SK-N-SH (cell line): ENCODE measurements around the gene RANBP10. TPM values are rescaled to one million over a fixed set of nuclear protein-coding genes. Genes with fewer than 3 reads are reported as not detected.

ENCODE experiments used
- CHD2 ChIP-seq: fragments of 150-350 bp; IDR thresholded peaks from 2 replicates; pipeline ENCODE4 v1.6.1; 2018; ENCODE audit warnings: low read length; ENCODE audit not compliant: partially characterized antibody
- ELF1 ChIP-seq: IDR thresholded peaks from 2 replicates; pipeline ENCODE4 v1.4.0; 2012
- EZH2phosphoT487 ChIP-seq: fragments of 200-600 bp; sonication (generic); IDR thresholded peaks from 2 replicates; pipeline ENCODE4 v1.6.1; 2017; ENCODE audit warnings: low read depth, mixed run types, mild to moderate bottlenecking, antibody characterized with exemption, moderate library complexity, borderline replicate concordance
- FOSL2 ChIP-seq: IDR thresholded peaks from 2 replicates; pipeline ENCODE4 v1.4.0; 2012; ENCODE audit warnings: low read depth, mild to moderate bottlenecking, moderate library complexity, borderline replicate concordance
- FOXJ3 ChIP-seq: sonication (generic); formaldehyde crosslinking; IDR thresholded peaks from 2 replicates; pipeline ENCODE4 v1.5.1; 2020; ENCODE audit warnings: mild to moderate bottlenecking, missing genetic modification reagents
- FOXM1 ChIP-seq: IDR thresholded peaks from 2 replicates; pipeline ENCODE4 v1.4.0; 2012; ENCODE audit warnings: low read depth, mild to moderate bottlenecking
- GATA2 ChIP-seq: sonication (generic); formaldehyde crosslinking; IDR thresholded peaks from 2 replicates; pipeline ENCODE4 v1.5.0; 2020; ENCODE audit warnings: mild to moderate bottlenecking, missing genetic modification reagents
- MEF2A ChIP-seq: IDR thresholded peaks from 2 replicates; pipeline ENCODE4 v1.4.0; 2012; ENCODE audit warnings: low read depth, borderline replicate concordance
- NFIC ChIP-seq: IDR thresholded peaks from 2 replicates; pipeline ENCODE4 v1.4.0; 2012; ENCODE audit warnings: borderline replicate concordance
- NRF1 ChIP-seq: IDR thresholded peaks from 2 replicates; pipeline ENCODE4 v1.6.1; 2012; ENCODE audit warnings: low read depth, mild to moderate bottlenecking, low read length
- RAD21 ChIP-seq: IDR thresholded peaks from 2 replicates; pipeline ENCODE4 v1.6.1; 2012; ENCODE audit warnings: mild to moderate bottlenecking, low read length
- RCOR1 ChIP-seq: fragments of 150-350 bp; IDR thresholded peaks from 2 replicates; pipeline ENCODE4 v1.6.1; 2017; ENCODE audit warnings: antibody characterized with exemption, low read length
- RFX5 ChIP-seq: IDR thresholded peaks from 2 replicates; pipeline ENCODE4 v1.6.1; 2012; ENCODE audit warnings: mild to moderate bottlenecking, improper control_type of control experiment, low read length
- RXRA ChIP-seq: IDR thresholded peaks from 2 replicates; pipeline ENCODE4 v1.4.0; 2012; ENCODE audit warnings: low read depth, mild to moderate bottlenecking, borderline replicate concordance
- SMC3 ChIP-seq: IDR thresholded peaks from 2 replicates; pipeline ENCODE4 v1.6.1; 2012; ENCODE audit warnings: low read depth, low read length, improper control_type of control experiment
- TCF12 ChIP-seq: IDR thresholded peaks from 2 replicates; pipeline ENCODE4 v1.4.0; 2012
- TEAD4 ChIP-seq: IDR thresholded peaks from 2 replicates; pipeline ENCODE4 v1.4.0; 2012; ENCODE audit warnings: mild to moderate bottlenecking, borderline replicate concordance; ENCODE audit not compliant: insufficient read depth
- polyA plus RNA-seq, 3 experiments: library from polyadenylated mRNA; depleted of rRNA; stranded (reverse); fragments of >200 nt; gene quantifications; 2 replicates each; pipeline ENCODE4 v1.2.3, GENCODE V29; 2012
- TF ChIP-seq, protein P1 (sequence below): IDR thresholded peaks from 2 replicates; pipeline ENCODE4 v1.4.0; 2012; ENCODE audit warnings: low read depth
- TF ChIP-seq, protein P2 (sequence below): IDR thresholded peaks from 2 replicates; pipeline ENCODE4 v1.6.1; 2012; ENCODE audit warnings: mild to moderate bottlenecking, low read depth, low read length, moderate library complexity
- TF ChIP-seq, protein P3 (sequence below): fragments of 150-350 bp; IDR thresholded peaks from 2 replicates; pipeline ENCODE4 v1.6.1; 2016; ENCODE audit warnings: mild to moderate bottlenecking, low read depth, low read length
- TF ChIP-seq, protein P4 (sequence below): fragments of 150-350 bp; IDR thresholded peaks from 2 replicates; pipeline ENCODE4 v1.6.1; 2017; ENCODE audit warnings: antibody characterized with exemption, low read length, low read depth, borderline replicate concordance
- TF ChIP-seq, protein P5 (sequence below): IDR thresholded peaks from 2 replicates; pipeline ENCODE4 v1.4.0; 2012; ENCODE audit warnings: low read depth, borderline replicate concordance

The RANBP10 gene
- polyA plus RNA-seq, 1 of the 3 experiments (the other 2 are of a cell fraction), result 12.1 TPM

DNA sequence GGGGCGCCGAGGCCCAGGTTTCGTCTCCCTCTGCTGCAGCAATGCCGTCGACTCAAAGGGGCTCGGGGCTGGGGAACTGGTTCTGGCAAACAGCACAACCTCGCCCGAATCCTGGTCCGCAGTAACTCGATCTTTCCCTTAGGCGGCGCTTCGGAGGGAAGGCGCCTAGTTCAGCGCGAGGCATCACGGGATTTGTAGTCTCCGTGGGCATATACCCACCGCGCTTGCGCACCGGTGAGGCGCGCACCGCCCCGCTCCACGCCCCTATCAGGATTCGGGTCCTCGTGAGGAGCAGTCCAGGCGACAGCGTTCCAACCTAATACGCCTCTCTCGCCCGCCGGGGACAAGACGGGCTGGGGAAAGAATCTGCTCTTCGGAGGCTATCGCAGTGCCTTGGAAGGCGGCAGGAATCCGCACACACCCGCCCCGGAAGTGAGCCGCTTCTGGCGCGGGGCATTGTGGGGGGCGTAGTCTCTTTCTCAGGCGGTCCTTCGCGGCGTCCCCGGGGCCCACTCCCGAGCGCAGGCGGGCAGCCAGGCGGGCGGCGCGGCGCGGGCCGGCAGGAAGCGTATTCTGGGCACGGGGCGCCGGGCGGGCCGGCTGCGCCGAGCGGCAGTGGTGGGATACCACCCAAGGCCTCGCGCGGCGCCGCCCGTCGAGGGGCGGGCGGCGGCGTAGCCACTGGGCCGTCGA is 35.6 kb upstream of the RANBP10 start, which contains the start of gene THAP11 (continued):
- TF ChIP-seq MEF2A (no peak), FOXJ3 (CRISPR knock-in tag) (no peak), RAD21 (peak; percentile 23), NFIC (no peak), FOXM1 (no peak), ELF1 (peak; percentile 48), RXRA (no peak), GATA2 (CRISPR knock-in tag) (no peak), TEAD4 (no peak), RCOR1 (no peak), EZH2phosphoT487 (no peak), NRF1 (peak; percentile 90), FOSL2 (no peak), SMC3 (peak; percentile 43; the same call in 1 of the 2 replicates), CHD2 (peak; percentile 85), TCF12 (no peak), RFX5 (no peak)
- TF ChIP-seq, protein P1, sequence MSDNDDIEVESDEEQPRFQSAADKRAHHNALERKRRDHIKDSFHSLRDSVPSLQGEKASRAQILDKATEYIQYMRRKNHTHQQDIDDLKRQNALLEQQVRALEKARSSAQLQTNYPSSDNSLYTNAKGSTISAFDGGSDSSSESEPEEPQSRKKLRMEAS, result peak; percentile 64; the same call in 1 of the 2 replicates
- TF ChIP-seq, protein P2, sequence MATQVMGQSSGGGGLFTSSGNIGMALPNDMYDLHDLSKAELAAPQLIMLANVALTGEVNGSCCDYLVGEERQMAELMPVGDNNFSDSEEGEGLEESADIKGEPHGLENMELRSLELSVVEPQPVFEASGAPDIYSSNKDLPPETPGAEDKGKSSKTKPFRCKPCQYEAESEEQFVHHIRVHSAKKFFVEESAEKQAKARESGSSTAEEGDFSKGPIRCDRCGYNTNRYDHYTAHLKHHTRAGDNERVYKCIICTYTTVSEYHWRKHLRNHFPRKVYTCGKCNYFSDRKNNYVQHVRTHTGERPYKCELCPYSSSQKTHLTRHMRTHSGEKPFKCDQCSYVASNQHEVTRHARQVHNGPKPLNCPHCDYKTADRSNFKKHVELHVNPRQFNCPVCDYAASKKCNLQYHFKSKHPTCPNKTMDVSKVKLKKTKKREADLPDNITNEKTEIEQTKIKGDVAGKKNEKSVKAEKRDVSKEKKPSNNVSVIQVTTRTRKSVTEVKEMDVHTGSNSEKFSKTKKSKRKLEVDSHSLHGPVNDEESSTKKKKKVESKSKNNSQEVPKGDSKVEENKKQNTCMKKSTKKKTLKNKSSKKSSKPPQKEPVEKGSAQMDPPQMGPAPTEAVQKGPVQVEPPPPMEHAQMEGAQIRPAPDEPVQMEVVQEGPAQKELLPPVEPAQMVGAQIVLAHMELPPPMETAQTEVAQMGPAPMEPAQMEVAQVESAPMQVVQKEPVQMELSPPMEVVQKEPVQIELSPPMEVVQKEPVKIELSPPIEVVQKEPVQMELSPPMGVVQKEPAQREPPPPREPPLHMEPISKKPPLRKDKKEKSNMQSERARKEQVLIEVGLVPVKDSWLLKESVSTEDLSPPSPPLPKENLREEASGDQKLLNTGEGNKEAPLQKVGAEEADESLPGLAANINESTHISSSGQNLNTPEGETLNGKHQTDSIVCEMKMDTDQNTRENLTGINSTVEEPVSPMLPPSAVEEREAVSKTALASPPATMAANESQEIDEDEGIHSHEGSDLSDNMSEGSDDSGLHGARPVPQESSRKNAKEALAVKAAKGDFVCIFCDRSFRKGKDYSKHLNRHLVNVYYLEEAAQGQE, result no peak
- TF ChIP-seq, protein P3, sequence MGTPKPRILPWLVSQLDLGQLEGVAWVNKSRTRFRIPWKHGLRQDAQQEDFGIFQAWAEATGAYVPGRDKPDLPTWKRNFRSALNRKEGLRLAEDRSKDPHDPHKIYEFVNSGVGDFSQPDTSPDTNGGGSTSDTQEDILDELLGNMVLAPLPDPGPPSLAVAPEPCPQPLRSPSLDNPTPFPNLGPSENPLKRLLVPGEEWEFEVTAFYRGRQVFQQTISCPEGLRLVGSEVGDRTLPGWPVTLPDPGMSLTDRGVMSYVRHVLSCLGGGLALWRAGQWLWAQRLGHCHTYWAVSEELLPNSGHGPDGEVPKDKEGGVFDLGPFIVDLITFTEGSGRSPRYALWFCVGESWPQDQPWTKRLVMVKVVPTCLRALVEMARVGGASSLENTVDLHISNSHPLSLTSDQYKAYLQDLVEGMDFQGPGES, result no peak
- TF ChIP-seq, protein P4, sequence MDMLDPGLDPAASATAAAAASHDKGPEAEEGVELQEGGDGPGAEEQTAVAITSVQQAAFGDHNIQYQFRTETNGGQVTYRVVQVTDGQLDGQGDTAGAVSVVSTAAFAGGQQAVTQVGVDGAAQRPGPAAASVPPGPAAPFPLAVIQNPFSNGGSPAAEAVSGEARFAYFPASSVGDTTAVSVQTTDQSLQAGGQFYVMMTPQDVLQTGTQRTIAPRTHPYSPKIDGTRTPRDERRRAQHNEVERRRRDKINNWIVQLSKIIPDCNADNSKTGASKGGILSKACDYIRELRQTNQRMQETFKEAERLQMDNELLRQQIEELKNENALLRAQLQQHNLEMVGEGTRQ, result no peak; the same call in 1 of the 2 replicates
- TF ChIP-seq, protein P5, sequence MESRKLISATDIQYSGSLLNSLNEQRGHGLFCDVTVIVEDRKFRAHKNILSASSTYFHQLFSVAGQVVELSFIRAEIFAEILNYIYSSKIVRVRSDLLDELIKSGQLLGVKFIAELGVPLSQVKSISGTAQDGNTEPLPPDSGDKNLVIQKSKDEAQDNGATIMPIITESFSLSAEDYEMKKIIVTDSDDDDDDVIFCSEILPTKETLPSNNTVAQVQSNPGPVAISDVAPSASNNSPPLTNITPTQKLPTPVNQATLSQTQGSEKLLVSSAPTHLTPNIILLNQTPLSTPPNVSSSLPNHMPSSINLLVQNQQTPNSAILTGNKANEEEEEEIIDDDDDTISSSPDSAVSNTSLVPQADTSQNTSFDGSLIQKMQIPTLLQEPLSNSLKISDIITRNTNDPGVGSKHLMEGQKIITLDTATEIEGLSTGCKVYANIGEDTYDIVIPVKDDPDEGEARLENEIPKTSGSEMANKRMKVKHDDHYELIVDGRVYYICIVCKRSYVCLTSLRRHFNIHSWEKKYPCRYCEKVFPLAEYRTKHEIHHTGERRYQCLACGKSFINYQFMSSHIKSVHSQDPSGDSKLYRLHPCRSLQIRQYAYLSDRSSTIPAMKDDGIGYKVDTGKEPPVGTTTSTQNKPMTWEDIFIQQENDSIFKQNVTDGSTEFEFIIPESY, result no peak
- TF ChIP-seq, all 33 proteins: peak for 10
